ENCODE results near the gene INO80D.

- TF ChIP-seq, protein P1, sequence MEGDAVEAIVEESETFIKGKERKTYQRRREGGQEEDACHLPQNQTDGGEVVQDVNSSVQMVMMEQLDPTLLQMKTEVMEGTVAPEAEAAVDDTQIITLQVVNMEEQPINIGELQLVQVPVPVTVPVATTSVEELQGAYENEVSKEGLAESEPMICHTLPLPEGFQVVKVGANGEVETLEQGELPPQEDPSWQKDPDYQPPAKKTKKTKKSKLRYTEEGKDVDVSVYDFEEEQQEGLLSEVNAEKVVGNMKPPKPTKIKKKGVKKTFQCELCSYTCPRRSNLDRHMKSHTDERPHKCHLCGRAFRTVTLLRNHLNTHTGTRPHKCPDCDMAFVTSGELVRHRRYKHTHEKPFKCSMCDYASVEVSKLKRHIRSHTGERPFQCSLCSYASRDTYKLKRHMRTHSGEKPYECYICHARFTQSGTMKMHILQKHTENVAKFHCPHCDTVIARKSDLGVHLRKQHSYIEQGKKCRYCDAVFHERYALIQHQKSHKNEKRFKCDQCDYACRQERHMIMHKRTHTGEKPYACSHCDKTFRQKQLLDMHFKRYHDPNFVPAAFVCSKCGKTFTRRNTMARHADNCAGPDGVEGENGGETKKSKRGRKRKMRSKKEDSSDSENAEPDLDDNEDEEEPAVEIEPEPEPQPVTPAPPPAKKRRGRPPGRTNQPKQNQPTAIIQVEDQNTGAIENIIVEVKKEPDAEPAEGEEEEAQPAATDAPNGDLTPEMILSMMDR (conservative IDR thresholded peaks at IDR 0.05; ENCODE audit: low read depth, low read length), result no peak
- no peak for TF ChIP-seq EZH2 (IDR thresholded peaks at IDR 0.05; ENCODE audit: low read length, unreplicated experiment)
Observed at GRCh38 chr2:206069417-206069816, 16.6 kb downstream of the INO80D start.
